Measurements from ENCODE around the gene PTPRA. TPM values are rescaled to one million over a fixed set of nuclear protein-coding genes. Genes with fewer than 3 reads are reported as not detected.
A peak's percentile ranks its signal among the peaks of the same experiment; 100 is the strongest.

The PTPRA gene
- total and polyA plus RNA-seq, 2 of the 13 experiments (the other 11 are each of a cell fraction or from before 2014, with no cell fraction given) = 47.2 to 127 TPM

- peak; percentile 90 for TF ChIP-seq ZNF318 (CRISPR knock-in tag; IDR thresholded peaks at IDR 0.05)
- TF ChIP-seq ZFP1 (CRISPR knock-in tag; IDR thresholded peaks at IDR 0.05) = no peak
- peak; percentile 100 for TF ChIP-seq YY1 (IDR thresholded peaks at IDR 0.05; ENCODE audit: insufficient read depth, insufficient replicate concordance, low read depth, low read length)
- 0 out of 2 replicates have a peak, but pooled peaks have one; percentile 57 for TF ChIP-seq ZBTB3 (CRISPR knock-in tag; IDR thresholded peaks at IDR 0.05; ENCODE audit: borderline replicate concordance, low read depth)
- TF ChIP-seq SSRP1 (CRISPR knock-in tag; IDR thresholded peaks at IDR 0.05) = no peak
- peak; percentile 85; the same call in 1 of the 2 replicates for TF ChIP-seq E2F1 (CRISPR knock-in tag; IDR thresholded peaks at IDR 0.05)
- TF ChIP-seq ATM (IDR thresholded peaks at IDR 0.05; ENCODE audit: borderline replicate concordance) = no peak
- no peak for TF ChIP-seq RFX1 (IDR thresholded peaks at IDR 0.05)
- peak; percentile 56; the same call in 1 of the 2 replicates for TF ChIP-seq ZBTB20 (CRISPR knock-in tag; IDR thresholded peaks at IDR 0.05; ENCODE audit: borderline replicate concordance, low read depth)
- TF ChIP-seq, protein P1, sequence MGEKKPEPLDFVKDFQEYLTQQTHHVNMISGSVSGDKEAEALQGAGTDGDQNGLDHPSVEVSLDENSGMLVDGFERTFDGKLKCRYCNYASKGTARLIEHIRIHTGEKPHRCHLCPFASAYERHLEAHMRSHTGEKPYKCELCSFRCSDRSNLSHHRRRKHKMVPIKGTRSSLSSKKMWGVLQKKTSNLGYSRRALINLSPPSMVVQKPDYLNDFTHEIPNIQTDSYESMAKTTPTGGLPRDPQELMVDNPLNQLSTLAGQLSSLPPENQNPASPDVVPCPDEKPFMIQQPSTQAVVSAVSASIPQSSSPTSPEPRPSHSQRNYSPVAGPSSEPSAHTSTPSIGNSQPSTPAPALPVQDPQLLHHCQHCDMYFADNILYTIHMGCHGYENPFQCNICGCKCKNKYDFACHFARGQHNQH (CRISPR knock-in tag; IDR thresholded peaks at IDR 0.05) = peak; percentile 83; the same call in 1 of the 2 replicates
- no peak for TF ChIP-seq SOX5 (CRISPR knock-in tag; IDR thresholded peaks at IDR 0.05; ENCODE audit: borderline replicate concordance)
- no peak for TF ChIP-seq SMARCE1 (IDR thresholded peaks at IDR 0.05; ENCODE audit: borderline replicate concordance)
- peak; percentile 74; the same call in 1 of the 2 replicates for TF ChIP-seq ZNF850 (CRISPR knock-in tag; conservative IDR thresholded peaks at IDR 0.05)
- TF ChIP-seq CENPX (CRISPR knock-in tag; IDR thresholded peaks at IDR 0.05) = no peak
- peak; percentile 89; the same call in 1 of the 2 replicates for TF ChIP-seq ZNF605 (CRISPR knock-in tag; IDR thresholded peaks at IDR 0.05)
- TF ChIP-seq MAX (IDR thresholded peaks at IDR 0.05) = peak; percentile 97
- peak; percentile 89 for TF ChIP-seq ZFP91 (CRISPR knock-in tag; IDR thresholded peaks at IDR 0.05; ENCODE audit: borderline replicate concordance)
Observed at GRCh38 chr20:2840138-2840966, 32.9 kb upstream of the PTPRA start, which contains the start of the genes PCED1A and VPS16 (continued).
